ENCODE data around the gene XYLT1.

GRCh38 chr16:17362183-17362582 is 108.6 kb downstream of the XYLT1 start:
- TF ChIP-seq, protein P1, sequence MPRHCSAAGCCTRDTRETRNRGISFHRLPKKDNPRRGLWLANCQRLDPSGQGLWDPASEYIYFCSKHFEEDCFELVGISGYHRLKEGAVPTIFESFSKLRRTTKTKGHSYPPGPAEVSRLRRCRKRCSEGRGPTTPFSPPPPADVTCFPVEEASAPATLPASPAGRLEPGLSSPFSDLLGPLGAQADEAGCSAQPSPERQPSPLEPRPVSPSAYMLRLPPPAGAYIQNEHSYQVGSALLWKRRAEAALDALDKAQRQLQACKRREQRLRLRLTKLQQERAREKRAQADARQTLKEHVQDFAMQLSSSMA (CRISPR knock-in tag; IDR thresholded peaks at IDR 0.05): no peak
- no peak for TF ChIP-seq ZNF232 (CRISPR knock-in tag; IDR thresholded peaks at IDR 0.05; ENCODE audit: borderline replicate concordance)
- TF ChIP-seq FIP1L1 (IDR thresholded peaks at IDR 0.05; ENCODE audit: borderline replicate concordance, insufficient read depth, low read depth, low read length): no peak
- no peak for TF ChIP-seq ZNF274 (CRISPR knock-in tag; IDR thresholded peaks at IDR 0.05)
- no peak for TF ChIP-seq PCBP2 (optimal IDR thresholded peaks at IDR 0.05; ENCODE audit: low read depth, low read length, poor library complexity, severe bottlenecking)

Data from HepG2 (cell line).